ENCODE measurements around the gene TMEM151B. TPM values are rescaled to one million over a fixed set of nuclear protein-coding genes. Genes with fewer than 3 reads are reported as not detected.

TMEM151B gene
- polyA plus RNA-seq, 2 of the 4 experiments (the other 2 are of a cell fraction), result 0.01 TPM; not detected in 1

GRCh38 chr6:44221291-44221960, 48.8 kb upstream of the TMEM151B start:
- H3K4me2 ChIP-seq, result peak overlapping the region; percentile 93
- no peak for FAIRE-seq

GRCh38 chr6:44221961-44222335, 48.3 kb upstream of the TMEM151B start:
- DNase-seq (ENCODE audit: low read depth in 1 of 2, low spot score in 1 of 2), result no peak
- CTCF ChIA-PET, result interaction anchor here (0.7 to 9.2 kb wide), 13 partner anchors 8 to 101 kb away, joined by 3 to 111 read pairs (median 5); partner anchors contain the start of gene HSP90AB1
- peak overlapping the region; percentile 67 to 98 for H3K27ac ChIP-seq
- WGBS (ENCODE audit: missing lambda C conversion rate), result no CpG with 5 or more reads among the region's 2 CpGs
- no peaks in the 10 kb centered on the region for H3K9me3 ChIP-seq
- POLR2A ChIA-PET, result interaction anchor here (1.6 kb wide), 1 partner anchor 24 kb away, joined by 14 read pairs; the partner anchor contains the start of gene HSP90AB1
- ATAC-seq, result peak in 1 of 2 experiments; percentile 1; a peak in 3 of 6 replicates
- TF ChIP-seq NFE2L2 (conservative IDR thresholded peaks at IDR 0.05; ENCODE audit: low read length), result no peak
- no peak for TF ChIP-seq HOXB13 (CRISPR knock-in tag; IDR thresholded peaks at IDR 0.05; ENCODE audit: low read depth)
- TF ChIP-seq FOSB (CRISPR knock-in tag; IDR thresholded peaks at IDR 0.05), result no peak
- no peak for TF ChIP-seq ZSCAN20 (CRISPR knock-in tag; IDR thresholded peaks at IDR 0.05)
- no peak for TF ChIP-seq KDM5A (IDR thresholded peaks at IDR 0.05)
- no peak for TF ChIP-seq REST (IDR thresholded peaks at IDR 0.05)
- no peak for TF ChIP-seq CHD4 (IDR thresholded peaks at IDR 0.05; ENCODE audit: borderline replicate concordance)
- no peak for TF ChIP-seq MAFK (IDR thresholded peaks at IDR 0.05; ENCODE audit: partially characterized antibody)
- TF ChIP-seq PHF8 (IDR thresholded peaks at IDR 0.05; ENCODE audit: borderline replicate concordance, low read depth), result no peak
- TF ChIP-seq ATOH8 (CRISPR knock-in tag; IDR thresholded peaks at IDR 0.05; ENCODE audit: low read depth), result no peak
- no peak for TF ChIP-seq FOXS1 (CRISPR knock-in tag; IDR thresholded peaks at IDR 0.05)
- TF ChIP-seq HEYL (CRISPR knock-in tag; IDR thresholded peaks at IDR 0.05), result no peak
- TF ChIP-seq MAX (IDR thresholded peaks at IDR 0.05), result no peak
- TF ChIP-seq NPAS2 (CRISPR knock-in tag; IDR thresholded peaks at IDR 0.05; ENCODE audit: borderline replicate concordance), result no peak
- H3K4me1 ChIP-seq, result peaks cover 73% of the 10 kb centered on the region
- H3K4me2 ChIP-seq, result peak overlapping the region; percentile 93
- FAIRE-seq, result no peak
- no peak overlapping the region for H3K4me3 ChIP-seq

More at GRCh38 chr6:44221291-44221960, 48.8 kb upstream of the TMEM151B start:
- WGBS (ENCODE audit: missing lambda C conversion rate), result 0% methylated on average over 2 of the region's 4 CpGs
- DNase-seq (ENCODE audit: low read depth in 1 of 2, low spot score in 1 of 2), result peak; percentile 60 to 87
- H3K4me3 ChIP-seq, result no peak overlapping the region
- ChIA-PET POLR2A (interaction anchor here (1.6 kb wide), 1 partner anchor 25 kb away, joined by 14 read pairs; the partner anchor contains the start of gene HSP90AB1), CTCF (interaction anchor here (0.7 to 9.2 kb wide), 13 partner anchors 8 to 100 kb away, joined by 3 to 111 read pairs (median 5); partner anchors contain the start of gene HSP90AB1)
- TF ChIP-seq, protein P1, sequence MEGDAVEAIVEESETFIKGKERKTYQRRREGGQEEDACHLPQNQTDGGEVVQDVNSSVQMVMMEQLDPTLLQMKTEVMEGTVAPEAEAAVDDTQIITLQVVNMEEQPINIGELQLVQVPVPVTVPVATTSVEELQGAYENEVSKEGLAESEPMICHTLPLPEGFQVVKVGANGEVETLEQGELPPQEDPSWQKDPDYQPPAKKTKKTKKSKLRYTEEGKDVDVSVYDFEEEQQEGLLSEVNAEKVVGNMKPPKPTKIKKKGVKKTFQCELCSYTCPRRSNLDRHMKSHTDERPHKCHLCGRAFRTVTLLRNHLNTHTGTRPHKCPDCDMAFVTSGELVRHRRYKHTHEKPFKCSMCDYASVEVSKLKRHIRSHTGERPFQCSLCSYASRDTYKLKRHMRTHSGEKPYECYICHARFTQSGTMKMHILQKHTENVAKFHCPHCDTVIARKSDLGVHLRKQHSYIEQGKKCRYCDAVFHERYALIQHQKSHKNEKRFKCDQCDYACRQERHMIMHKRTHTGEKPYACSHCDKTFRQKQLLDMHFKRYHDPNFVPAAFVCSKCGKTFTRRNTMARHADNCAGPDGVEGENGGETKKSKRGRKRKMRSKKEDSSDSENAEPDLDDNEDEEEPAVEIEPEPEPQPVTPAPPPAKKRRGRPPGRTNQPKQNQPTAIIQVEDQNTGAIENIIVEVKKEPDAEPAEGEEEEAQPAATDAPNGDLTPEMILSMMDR (IDR thresholded peaks at IDR 0.05), result peak; percentile 45; the same call in 2 of the 3 replicates
- peak; percentile 29; the same call in 1 of the 2 replicates for TF ChIP-seq MAX (IDR thresholded peaks at IDR 0.05)
- TF ChIP-seq HOXB13 (CRISPR knock-in tag; IDR thresholded peaks at IDR 0.05; ENCODE audit: low read depth), result no peak
- TF ChIP-seq RAD21 (conservative IDR thresholded peaks at IDR 0.05 in 1 of 2, IDR thresholded peaks at IDR 0.05 in 1 of 2), result peak; percentile 47 to 52; a peak in 4 of 5 replicates
- peaks cover 68% of the 10 kb centered on the region for H3K4me1 ChIP-seq
- H3K27ac ChIP-seq, result peak overlapping the region; percentile 67 to 98; a peak in 5 of 6 replicates
- peak; percentile 47 to 77 for ATAC-seq
- no peaks in the 10 kb centered on the region for H3K9me3 ChIP-seq
